HCT116 (cell line): ENCODE measurements around the gene MDP1. TPM values are rescaled to one million over a fixed set of nuclear protein-coding genes. Genes with fewer than 3 reads are reported as not detected.
A peak's percentile ranks its signal among the peaks of the same experiment; 100 is the strongest.

Experiments
- ATAC-seq: fragments of 200-7000 bp; cut with Tn5 transposase; 2 replicates; pipeline ENCODE4 v1.9.1; 2020; ENCODE audit warnings: mild to moderate bottlenecking, moderate library complexity
- BruUV-seq: library from RNA; stranded (reverse); fragments of 400-500 nt; replicated peaks from 2 replicates; lab custom pipeline; 2021; lab: Mats Ljungman, UMichigan
- CTCF ChIA-PET: fragments of 300-600 bp; sonication (Branson Sonifier 250); formaldehyde crosslinking; loops from one replicate; lab custom pipeline; 2021; ENCODE audit warnings: antibody characterized with exemption; lab: Charles Lee
- POLR2A ChIA-PET: fragments of 300-600, 350-600 bp; sonication (Branson Sonifier 250); formaldehyde crosslinking; loops from one replicate; lab custom pipeline; 2021; ENCODE audit warnings: antibody characterized with exemption; lab: Charles Lee
- RAD21 ChIA-PET, 2 experiments: fragments of 300-600 bp; sonication (Branson Sonifier 250); formaldehyde crosslinking; loops; one replicate each; lab custom pipeline; 2023; ENCODE audit warnings: low total read pairs in 2 of 2; ENCODE audit not compliant: uncharacterized antibody in 2 of 2, unreplicated experiment in 2 of 2, low non-redundant PET in 1 of 2; lab: Charles Lee
- DNase-seq: peaks from one replicate; pipeline ENCODE4 v3.0.0-alpha.2; 2010; ENCODE audit warnings: low read depth, low spot score
- H2AFZ ChIP-seq: fragments of 200-600 bp; shearing (Covaris generic), sonication (generic); 2 replicates; pipeline ENCODE4 v1.6.1; 2017; ENCODE audit warnings: low read depth, mixed run types, mixed read lengths, antibody characterized with exemption, low read length; ENCODE audit not compliant: poor library complexity, severe bottlenecking
- H3K27ac ChIP-seq: 2 replicates; pipeline ENCODE4 v1.5.1; 2012; ENCODE audit warnings: low read depth, low read length
- H3K27me3 ChIP-seq: fragments of 200-600 bp; sonication (generic); 2 replicates; pipeline ENCODE4 v1.6.1; 2016; ENCODE audit warnings: mixed run types, low read length, mixed read lengths; ENCODE audit not compliant: insufficient read depth
- H3K36me3 ChIP-seq, 2 experiments: fragments of 200-500 bp in 1 of 2; fragments of 200-600 bp in 1 of 2; sonication (Bioruptor generic) in 1 of 2; sonication (generic) in 1 of 2; 2 replicates each; pipeline versions ENCODE4 v1.5.1 to v1.6.1; 2014 to 2016; ENCODE audit warnings: low read length in 2 of 2, inconsistent platforms in 1 of 2, mixed read lengths in 1 of 2, mixed run types in 1 of 2; ENCODE audit not compliant: insufficient read depth in 2 of 2, control insufficient read depth in 1 of 2
- H3K4me1 ChIP-seq, 2 experiments: fragments of 200-600 bp in 1 of 2; sonication (generic) in 1 of 2; 2 replicates each; pipeline versions ENCODE4 v1.5.1 to v1.6.1; 2012 to 2017; ENCODE audit warnings: low read length in 2 of 2, inconsistent platforms in 1 of 2, mild to moderate bottlenecking in 1 of 2, mixed read lengths in 1 of 2, mixed run types in 1 of 2, moderate library complexity in 1 of 2; ENCODE audit not compliant: insufficient read depth in 2 of 2, control insufficient read depth in 1 of 2
- H3K4me2 ChIP-seq: fragments of 200-600 bp; sonication (generic); 2 replicates; pipeline ENCODE4 v1.6.1; 2017; ENCODE audit warnings: mixed run types, low read length, mixed read lengths
- H3K4me3 ChIP-seq, 2 experiments: fragments of 200-600 bp in 1 of 2; sonication (generic) in 1 of 2; replicated peaks in 1 of 2; 2 replicates each; pipeline ENCODE4 v1.5.1; 2011 to 2016; ENCODE audit warnings: low read length in 2 of 2, control low read depth in 1 of 2, low read depth in 1 of 2, mild to moderate bottlenecking in 1 of 2, mixed read lengths in 1 of 2, mixed run types in 1 of 2
- H3K79me2 ChIP-seq: fragments of 200-600 bp; sonication (generic); 2 replicates; pipeline ENCODE4 v1.6.1; 2017; ENCODE audit warnings: mild to moderate bottlenecking, mixed run types, low read length, moderate library complexity, mixed read lengths; ENCODE audit not compliant: insufficient read depth
- H3K9ac ChIP-seq: fragments of 200-600 bp; sonication (generic); 2 replicates; pipeline ENCODE4 v1.6.1; 2016; ENCODE audit warnings: low read length, mixed read lengths
- H3K9me2 ChIP-seq: fragments of 200-600 bp; sonication (generic), shearing (Covaris generic); 2 replicates; pipeline ENCODE4 v1.6.1; 2017; ENCODE audit warnings: mixed run types, mild to moderate bottlenecking, moderate library complexity; ENCODE audit not compliant: insufficient read depth
- H3K9me3 ChIP-seq, 2 experiments: fragments of 200-500 bp in 1 of 2; fragments of 200-600 bp in 1 of 2; sonication (Bioruptor generic) in 1 of 2; sonication (generic) in 1 of 2; 2 replicates each; pipeline ENCODE4 v1.6.1; 2014 to 2017; ENCODE audit warnings: low read length in 2 of 2, mixed read lengths in 2 of 2, inconsistent platforms in 1 of 2, low read depth in 1 of 2, mild to moderate bottlenecking in 1 of 2, mixed run types in 1 of 2, moderate library complexity in 1 of 2; ENCODE audit not compliant: control insufficient read depth in 1 of 2, insufficient read depth in 1 of 2
- H4K20me1 ChIP-seq: fragments of 200-600 bp; sonication (generic), shearing (Covaris generic); 2 replicates; pipeline ENCODE4 v1.6.1; 2017; ENCODE audit warnings: mixed run types, mild to moderate bottlenecking, moderate library complexity; ENCODE audit not compliant: insufficient read depth
- EGR1 ChIP-seq: IDR thresholded peaks from 2 replicates; pipeline ENCODE4 v1.6.1; 2012; ENCODE audit warnings: low read depth
- FOSL1 ChIP-seq: IDR thresholded peaks from 2 replicates; pipeline ENCODE4 v1.6.1; 2012; ENCODE audit warnings: low read depth
- JUND ChIP-seq: IDR thresholded peaks from 2 replicates; pipeline ENCODE4 v1.6.1; 2012
- POLR2AphosphoS5 ChIP-seq: IDR thresholded peaks from 2 replicates; pipeline ENCODE4 v1.6.1; 2011; ENCODE audit warnings: mild to moderate bottlenecking, low read depth, low read length, moderate library complexity
- SRF ChIP-seq: IDR thresholded peaks from 2 replicates; pipeline ENCODE4 v1.6.1; 2012; ENCODE audit warnings: low read depth
- YY1 ChIP-seq: IDR thresholded peaks from 2 replicates; pipeline ENCODE4 v1.6.1; 2011; ENCODE audit warnings: low read length, low read depth, moderate library complexity, mild to moderate bottlenecking; ENCODE audit not compliant: insufficient replicate concordance; ENCODE audit errors: extremely low read depth
- ZFX ChIP-seq: fragments of 450-650 bp; IDR thresholded peaks from 2 replicates; pipeline ENCODE4 v1.6.1; 2017
- ZNF274 ChIP-seq: fragments of 200-500 bp; sonication (Bioruptor generic); IDR thresholded peaks from 2 replicates; pipeline ENCODE4 v1.6.1; 2014; ENCODE audit warnings: mild to moderate bottlenecking, low read depth, low read length, inconsistent platforms
- intact Hi-C: fragments of 100-400 bp; cut with micrococcal nuclease; formaldehyde crosslinking; loops from 2 replicates; pipeline ENCODE4 v1.10.0; 2022
- total RNA-seq: library from RNA; stranded (reverse); gene quantifications from one replicate; pipeline ENCODE4 v1.2.1, GENCODE V29; 2021; ENCODE audit not compliant: unreplicated experiment
- TF ChIP-seq, protein P1 (sequence below): IDR thresholded peaks from 2 replicates; pipeline ENCODE4 v1.6.1; 2012
- TF ChIP-seq, protein P2 (sequence below), 3 experiments: fragments of 200-600 bp in 1 of 3; sonication (generic) in 1 of 3; IDR thresholded peaks in 2 of 3; conservative IDR thresholded peaks in 1 of 3; 2 replicates each; pipeline ENCODE4 v1.5.1; 2012 to 2017; ENCODE audit warnings: low read depth in 2 of 3, low read length in 2 of 3, antibody characterized with exemption in 1 of 3, borderline replicate concordance in 1 of 3, control low read depth in 1 of 3, mild to moderate bottlenecking in 1 of 3, mixed read lengths in 1 of 3, mixed run types in 1 of 3, moderate library complexity in 1 of 3; ENCODE audit not compliant: insufficient read depth in 1 of 3
- TF ChIP-seq, protein P3 (sequence below): IDR thresholded peaks from 2 replicates; pipeline ENCODE4 v1.6.1; 2011; ENCODE audit warnings: mild to moderate bottlenecking, low read length, moderate library complexity; ENCODE audit not compliant: insufficient replicate concordance; ENCODE audit errors: extremely low read depth

The MDP1 gene
- total RNA-seq, 1 experiment from 2014 or later, result 15.9 TPM

DNA sequence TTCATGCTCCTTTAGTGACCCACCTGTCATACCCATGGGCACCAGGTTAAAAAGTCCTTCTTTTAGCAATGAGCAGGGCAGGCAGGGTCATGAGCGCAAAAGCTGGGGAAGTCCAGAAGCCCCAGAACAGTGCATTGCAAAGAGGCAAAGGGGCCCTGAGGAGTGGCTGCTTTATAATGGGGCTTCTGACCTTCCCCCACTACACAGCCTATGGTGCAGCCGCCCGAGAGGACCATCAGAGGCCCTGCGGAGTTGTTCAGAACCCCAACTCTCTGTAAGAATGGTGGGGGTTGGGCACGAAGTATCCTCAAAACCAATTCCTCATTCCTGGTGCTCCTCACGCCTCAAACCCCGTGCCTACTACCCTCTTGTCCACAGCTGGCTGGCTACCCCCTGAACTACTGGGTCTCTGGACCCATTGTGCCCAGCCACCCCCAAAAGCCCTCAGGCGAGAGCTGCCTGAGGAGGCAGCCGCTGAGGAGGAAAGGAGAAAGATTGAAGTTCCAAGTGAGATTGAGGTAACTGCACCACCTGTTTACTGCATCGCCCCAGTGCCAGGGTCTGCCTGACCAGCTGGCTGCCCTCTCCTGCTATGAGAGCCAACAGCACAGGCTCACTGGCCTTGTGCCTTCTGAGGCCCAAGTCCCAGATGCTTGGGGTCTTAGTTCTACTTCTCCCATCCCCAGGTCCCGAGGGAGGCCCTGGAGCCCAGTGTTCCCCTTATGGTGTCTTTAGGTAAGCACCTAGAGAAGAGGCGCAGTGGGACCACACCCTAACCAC is 37.3 kb downstream of the MDP1 start:
- H3K27ac ChIP-seq, result no peak overlapping the region
- H3K4me1 ChIP-seq, result no peaks in the 10 kb centered on the region
- no peak overlapping the region for H3K9ac ChIP-seq
- ChIA-PET POLR2A (interaction anchor here (1.4 kb wide), 1 partner anchor 17 kb away, joined by 5 read pairs; the partner anchor contains the start of gene IRF9), RAD21 (no interaction called here), CTCF (interaction anchor here (2.2 kb wide), 1 partner anchor 18 kb away, joined by 5 read pairs; the partner anchor contains the start of gene IRF9)
- H3K4me3 ChIP-seq, result no peak overlapping the region
- ATAC-seq, result 0 out of 2 replicates have a peak, but pooled peaks have one; percentile 4
- intact Hi-C loops, result no loop called here
- BruUV-seq, result no TSS peak
- no peaks in the 10 kb centered on the region for H4K20me1 ChIP-seq
- no peak for DNase-seq
- H2AFZ ChIP-seq, result no peak overlapping the region
- no peaks in the 10 kb centered on the region for H3K9me3 ChIP-seq
- no peaks in the 10 kb centered on the region for H3K27me3 ChIP-seq
- peaks cover 18 to 27% of the 10 kb centered on the region in 2 experiments; a peak in 3 of 4 replicates for H3K36me3 ChIP-seq
- no peaks in the 10 kb centered on the region for H3K79me2 ChIP-seq
- H3K4me2 ChIP-seq, result no peak overlapping the region
- TF ChIP-seq JUND (no peak), SRF (no peak), YY1 (no peak), POLR2AphosphoS5 (no peak), FOSL1 (no peak), ZNF274 (no peak), ZFX (no peak), EGR1 (no peak)
- TF ChIP-seq, protein P1, sequence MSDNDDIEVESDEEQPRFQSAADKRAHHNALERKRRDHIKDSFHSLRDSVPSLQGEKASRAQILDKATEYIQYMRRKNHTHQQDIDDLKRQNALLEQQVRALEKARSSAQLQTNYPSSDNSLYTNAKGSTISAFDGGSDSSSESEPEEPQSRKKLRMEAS, result no peak
- TF ChIP-seq, protein P2, sequence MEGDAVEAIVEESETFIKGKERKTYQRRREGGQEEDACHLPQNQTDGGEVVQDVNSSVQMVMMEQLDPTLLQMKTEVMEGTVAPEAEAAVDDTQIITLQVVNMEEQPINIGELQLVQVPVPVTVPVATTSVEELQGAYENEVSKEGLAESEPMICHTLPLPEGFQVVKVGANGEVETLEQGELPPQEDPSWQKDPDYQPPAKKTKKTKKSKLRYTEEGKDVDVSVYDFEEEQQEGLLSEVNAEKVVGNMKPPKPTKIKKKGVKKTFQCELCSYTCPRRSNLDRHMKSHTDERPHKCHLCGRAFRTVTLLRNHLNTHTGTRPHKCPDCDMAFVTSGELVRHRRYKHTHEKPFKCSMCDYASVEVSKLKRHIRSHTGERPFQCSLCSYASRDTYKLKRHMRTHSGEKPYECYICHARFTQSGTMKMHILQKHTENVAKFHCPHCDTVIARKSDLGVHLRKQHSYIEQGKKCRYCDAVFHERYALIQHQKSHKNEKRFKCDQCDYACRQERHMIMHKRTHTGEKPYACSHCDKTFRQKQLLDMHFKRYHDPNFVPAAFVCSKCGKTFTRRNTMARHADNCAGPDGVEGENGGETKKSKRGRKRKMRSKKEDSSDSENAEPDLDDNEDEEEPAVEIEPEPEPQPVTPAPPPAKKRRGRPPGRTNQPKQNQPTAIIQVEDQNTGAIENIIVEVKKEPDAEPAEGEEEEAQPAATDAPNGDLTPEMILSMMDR (IDR thresholded peaks at IDR 0.05 in 2 of 3, conservative IDR thresholded peaks at IDR 0.05 in 1 of 3; ENCODE audit: borderline replicate concordance in 1 of 3, insufficient read depth in 1 of 3, low read depth in 2 of 3, low read length in 2 of 3), result no peak
- TF ChIP-seq, protein P3, sequence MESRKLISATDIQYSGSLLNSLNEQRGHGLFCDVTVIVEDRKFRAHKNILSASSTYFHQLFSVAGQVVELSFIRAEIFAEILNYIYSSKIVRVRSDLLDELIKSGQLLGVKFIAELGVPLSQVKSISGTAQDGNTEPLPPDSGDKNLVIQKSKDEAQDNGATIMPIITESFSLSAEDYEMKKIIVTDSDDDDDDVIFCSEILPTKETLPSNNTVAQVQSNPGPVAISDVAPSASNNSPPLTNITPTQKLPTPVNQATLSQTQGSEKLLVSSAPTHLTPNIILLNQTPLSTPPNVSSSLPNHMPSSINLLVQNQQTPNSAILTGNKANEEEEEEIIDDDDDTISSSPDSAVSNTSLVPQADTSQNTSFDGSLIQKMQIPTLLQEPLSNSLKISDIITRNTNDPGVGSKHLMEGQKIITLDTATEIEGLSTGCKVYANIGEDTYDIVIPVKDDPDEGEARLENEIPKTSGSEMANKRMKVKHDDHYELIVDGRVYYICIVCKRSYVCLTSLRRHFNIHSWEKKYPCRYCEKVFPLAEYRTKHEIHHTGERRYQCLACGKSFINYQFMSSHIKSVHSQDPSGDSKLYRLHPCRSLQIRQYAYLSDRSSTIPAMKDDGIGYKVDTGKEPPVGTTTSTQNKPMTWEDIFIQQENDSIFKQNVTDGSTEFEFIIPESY, result no peak
- no peaks in the 10 kb centered on the region for H3K9me2 ChIP-seq
